H1 (cell line): ENCODE data around the gene MEX3D. TPM values are rescaled to one million over a fixed set of nuclear protein-coding genes. Genes with fewer than 3 reads are reported as not detected.

Source experiments
- CTCF ChIA-PET: fragments of 300-600 bp; sonication (Branson Sonifier 250); formaldehyde crosslinking; loops from one replicate; lab custom pipeline; 2021; ENCODE audit not compliant: partially characterized antibody; lab: Charles Lee
- POLR2A ChIA-PET: fragments of 300-600 bp; sonication (Branson Sonifier 250); formaldehyde crosslinking; loops from one replicate; lab custom pipeline; 2021; ENCODE audit warnings: inconsistent platforms; ENCODE audit not compliant: partially characterized antibody; lab: Charles Lee
- DNase-seq, 2 experiments: peaks; one replicate each; pipeline versions ENCODE4 v3.0.0 to v3.0.0-alpha.2; 2010 to 2022; ENCODE audit warnings: low spot score in 2 of 2, low read depth in 1 of 2, mixed read lengths in 1 of 2
- FAIRE-seq: peaks from 2 replicates; lab custom pipeline; 2011; peaks lifted over from hg19 to GRCh38; lab: Jason Lieb, UNC
- H2AFZ ChIP-seq: 2 replicates; pipeline ENCODE4 v1.8.1; 2012; ENCODE audit warnings: low read length, inconsistent platforms
- H2AK5ac ChIP-seq: 2 replicates; pipeline ENCODE4 v1.6.1; 2013; ENCODE audit warnings: low read depth, low read length
- H2BK120ac ChIP-seq: replicated peaks from 2 replicates; pipeline ENCODE3; 2013; ENCODE audit warnings: low read depth, low read length, inconsistent platforms
- H2BK12ac ChIP-seq: 2 replicates; pipeline ENCODE4 v1.6.1; 2013; ENCODE audit warnings: low read depth, low read length
- H2BK15ac ChIP-seq: 2 replicates; pipeline ENCODE4 v1.6.1; 2013; ENCODE audit warnings: low read length
- H2BK20ac ChIP-seq: 2 replicates; pipeline ENCODE4 v1.6.1; 2013; ENCODE audit warnings: low read length
- H2BK5ac ChIP-seq: 2 replicates; pipeline ENCODE4 v1.6.1; 2013; ENCODE audit warnings: low read depth, low read length
- H3K14ac ChIP-seq: 2 replicates; pipeline ENCODE4 v1.6.1; 2013; ENCODE audit warnings: inconsistent platforms; ENCODE audit not compliant: insufficient read length
- H3K18ac ChIP-seq: 2 replicates; pipeline ENCODE4 v1.6.1; 2013; ENCODE audit warnings: low read length; ENCODE audit errors: extremely low read depth
- H3K23ac ChIP-seq: 2 replicates; pipeline ENCODE4 v1.6.1; 2013; ENCODE audit warnings: inconsistent platforms; ENCODE audit not compliant: insufficient read length
- H3K23me2 ChIP-seq: 2 replicates; pipeline ENCODE4 v1.6.1; 2013; ENCODE audit warnings: low read depth, low read length
- H3K27ac ChIP-seq: 2 replicates; pipeline ENCODE4 v1.6.1; 2011; ENCODE audit warnings: low read depth, low read length, inconsistent platforms
- H3K27me3 ChIP-seq, 4 experiments: replicated peaks in 1 of 4; 1 replicate in 1 of 4; 2 replicates in 3 of 4; pipeline versions ENCODE4 v1.6.1 to v1.8.1; 2011 to 2013; ENCODE audit warnings: low read length in 3 of 4, mild to moderate bottlenecking in 3 of 4, inconsistent platforms in 2 of 4, mixed read lengths in 2 of 4, moderate library complexity in 1 of 4; ENCODE audit not compliant: control insufficient read depth in 3 of 4, insufficient read depth in 3 of 4; ENCODE audit errors: extremely low read depth in 1 of 4
- H3K36me3 ChIP-seq, 4 experiments: 2 replicates each; pipeline versions ENCODE4 v1.6.1 to v1.8.1; 2011 to 2013; ENCODE audit warnings: mild to moderate bottlenecking in 4 of 4, low read length in 3 of 4, moderate library complexity in 2 of 4, control low read depth in 1 of 4, inconsistent platforms in 1 of 4; ENCODE audit not compliant: insufficient read depth in 4 of 4, control insufficient read depth in 2 of 4
- H3K4ac ChIP-seq: replicated peaks from 2 replicates; pipeline ENCODE3; 2013; ENCODE audit warnings: low read length, low read depth, mixed read lengths, inconsistent platforms; ENCODE audit not compliant: insufficient read length
- H3K4me1 ChIP-seq, 4 experiments: replicated peaks in 1 of 4; 1 replicate in 1 of 4; 2 replicates in 3 of 4; pipeline versions ENCODE4 v1.6.1 to v1.8.1; 2011 to 2013; ENCODE audit warnings: low read length in 3 of 4, inconsistent platforms in 2 of 4, mixed read lengths in 1 of 4; ENCODE audit not compliant: insufficient read depth in 4 of 4, control insufficient read depth in 3 of 4
- H3K4me2 ChIP-seq, 2 experiments: 2 replicates each; pipeline versions ENCODE4 v1.6.1 to v1.8.1; 2011 to 2013; ENCODE audit warnings: low read depth in 2 of 2, low read length in 2 of 2, control low read depth in 1 of 2, inconsistent platforms in 1 of 2, mild to moderate bottlenecking in 1 of 2; ENCODE audit not compliant: insufficient read depth in 1 of 2
- H3K4me3 ChIP-seq, 4 experiments: fragments of 200-600, 300-600 bp in 1 of 4; sonication (generic), shearing (Covaris generic), sonication (Bioruptor Twin) in 1 of 4; 2 replicates each; pipeline versions ENCODE4 v1.5.1 to v1.8.1; 2011 to 2016; ENCODE audit warnings: low read length in 4 of 4, low read depth in 3 of 4, control low read depth in 2 of 4, inconsistent platforms in 2 of 4, mild to moderate bottlenecking in 2 of 4, mixed read lengths in 1 of 4, moderate library complexity in 1 of 4; ENCODE audit not compliant: insufficient read depth in 2 of 4; ENCODE audit errors: extremely low read depth in 1 of 4
- H3K56ac ChIP-seq: replicated peaks from 2 replicates; pipeline ENCODE3; 2013; ENCODE audit warnings: low read depth, mild to moderate bottlenecking, mixed read lengths, low read length, inconsistent platforms; ENCODE audit not compliant: insufficient read length
- H3K79me1 ChIP-seq: 2 replicates; pipeline ENCODE4 v1.6.1; 2013; ENCODE audit warnings: low read depth, low read length, control low read depth
- H3K79me2 ChIP-seq, 2 experiments: 2 replicates each; pipeline versions ENCODE4 v1.6.1 to v1.8.1; 2012 to 2013; ENCODE audit warnings: low read length in 2 of 2, mild to moderate bottlenecking in 2 of 2, inconsistent platforms in 1 of 2; ENCODE audit not compliant: insufficient read depth in 2 of 2, control insufficient read depth in 1 of 2
- H3K9ac ChIP-seq, 4 experiments: replicated peaks in 1 of 4; 1 replicate in 1 of 4; 2 replicates in 3 of 4; pipeline versions ENCODE4 v1.6.1 to v1.8.1; 2011 to 2013; ENCODE audit warnings: low read depth in 3 of 4, low read length in 3 of 4, control low read depth in 2 of 4, mild to moderate bottlenecking in 2 of 4, moderate library complexity in 2 of 4, inconsistent platforms in 1 of 4; ENCODE audit errors: extremely low read depth in 1 of 4
- H3K9me3 ChIP-seq, 2 experiments: 2 replicates each; pipeline versions ENCODE4 v1.6.1 to v1.8.1; 2012 to 2013; ENCODE audit warnings: mild to moderate bottlenecking in 2 of 2, moderate library complexity in 2 of 2, control low read depth in 1 of 2, inconsistent platforms in 1 of 2, low read depth in 1 of 2, low read length in 1 of 2, mixed read lengths in 1 of 2; ENCODE audit not compliant: insufficient read depth in 2 of 2
- H4K20me1 ChIP-seq, 2 experiments: replicated peaks in 1 of 2; 2 replicates each; pipeline versions ENCODE3 to v1.8.1; 2011 to 2013; ENCODE audit warnings: inconsistent platforms in 2 of 2, low read length in 2 of 2, mild to moderate bottlenecking in 1 of 2; ENCODE audit not compliant: insufficient read depth in 2 of 2, control insufficient read depth in 1 of 2
- H4K5ac ChIP-seq: 2 replicates; pipeline ENCODE4 v1.6.1; 2013; ENCODE audit warnings: low read length, low read depth, mixed read lengths, inconsistent platforms; ENCODE audit not compliant: insufficient read length
- H4K8ac ChIP-seq: 2 replicates; pipeline ENCODE4 v1.8.0; 2013; ENCODE audit warnings: mild to moderate bottlenecking, moderate library complexity, low read length, inconsistent platforms; ENCODE audit not compliant: insufficient read depth; ENCODE audit errors: extremely low read depth
- H4K91ac ChIP-seq: replicated peaks from 2 replicates; pipeline ENCODE3; 2013; ENCODE audit warnings: low read length, mixed read lengths, inconsistent platforms; ENCODE audit not compliant: insufficient read length
- ASH2L ChIP-seq: fragments of 200-600, 300-600 bp; sonication (generic); IDR thresholded peaks from one replicate; pipeline ENCODE4 v1.7.1; 2017; ENCODE audit warnings: low read length
- ATF2 ChIP-seq: IDR thresholded peaks from 2 replicates; pipeline ENCODE4 v1.6.1; 2012; ENCODE audit warnings: low read length, inconsistent platforms
- CBX5 ChIP-seq: fragments of 300-800, 300-1000 bp; sonication (generic); IDR thresholded peaks from 2 replicates; pipeline ENCODE4 v1.7.1; 2016; ENCODE audit warnings: antibody characterized with exemption, low read length, low read depth
- CEBPB ChIP-seq: IDR thresholded peaks from 2 replicates; pipeline ENCODE4 v1.6.1; 2012; ENCODE audit warnings: low read depth, low read length
- GABPA ChIP-seq: IDR thresholded peaks from 2 replicates; pipeline ENCODE4 v1.6.1; 2011; ENCODE audit warnings: mild to moderate bottlenecking, low read length, moderate library complexity, borderline replicate concordance; ENCODE audit not compliant: insufficient read depth
- SIRT6 ChIP-seq: IDR thresholded peaks from one replicate; pipeline ENCODE4 v1.7.1; 2012; ENCODE audit warnings: low read length, inconsistent platforms
- SUZ12 ChIP-seq: fragments of 200-600 bp; sonication (generic); IDR thresholded peaks from 2 replicates; pipeline ENCODE4 v1.6.1; 2012; ENCODE audit warnings: mild to moderate bottlenecking, inconsistent platforms, low read length, moderate library complexity, mixed read lengths
- ZNF274 ChIP-seq: IDR thresholded peaks from 2 replicates; pipeline ENCODE4 v1.7.0; 2012; ENCODE audit warnings: low read length, borderline replicate concordance; ENCODE audit errors: extremely low read depth
- WGBS, 2 experiments: shearing (Covaris generic) in 1 of 2; methylation state at CpG; one replicate each; pipeline versions ENCODE4 v1.1.6 to v1.1.7; 2013 to 2015; ENCODE audit warnings: low lambda C conversion rate in 2 of 2, mixed read lengths in 2 of 2, inconsistent platforms in 1 of 2, low coverage in 1 of 2, missing lambda C conversion rate in 1 of 2; ENCODE audit not compliant: insufficient replicate concordance in 2 of 2, insufficient coverage in 1 of 2, insufficient read length in 1 of 2; ENCODE audit errors: extremely low coverage in 1 of 2, missing lambda C conversion rate in 1 of 2; 5-methylcytosine and 5-hydroxymethylcytosine counted together
- polyA plus RNA-seq, 7 experiments: library from polyadenylated mRNA; depleted of rRNA in 3 of 7; stranded (reverse) in 5 of 7; unstranded in 2 of 7; fragments of >200 nt in 5 of 7; fragments of 200-250 nt in 2 of 7; gene quantifications; 1 replicate in 5 of 7; 2 replicates in 1 of 7; 4 replicates in 1 of 7; pipeline versions ENCODE4 v1.2.1 to v1.2.3, GENCODE V29; 2011 to 2013; ENCODE audit warnings: missing spikeins in 2 of 7, mixed read lengths in 2 of 7
- total RNA-seq: library from RNA; stranded (reverse); fragmentation: NEBNext Ultra II Directional; extraction: Animal tissue kit (Norgen Biotek cat#: 25700); gene quantifications from 2 replicates; pipeline ENCODE4 v1.2.1, GENCODE V29; 2021
- TF ChIP-seq, protein P1 (sequence below): IDR thresholded peaks from 2 replicates; pipeline ENCODE4 v1.6.1; 2011; ENCODE audit warnings: low read length, improper control_type of control experiment
- TF ChIP-seq, protein P2 (sequence below): IDR thresholded peaks from 2 replicates; pipeline ENCODE4 v1.6.1; 2012; ENCODE audit warnings: inconsistent platforms

Gene MEX3D
- total and polyA plus RNA-seq, 2 of the 8 experiments (the other 6 are each of a cell fraction or from before 2014, with no cell fraction given) = 20.8 to 78.8 TPM

DNA sequence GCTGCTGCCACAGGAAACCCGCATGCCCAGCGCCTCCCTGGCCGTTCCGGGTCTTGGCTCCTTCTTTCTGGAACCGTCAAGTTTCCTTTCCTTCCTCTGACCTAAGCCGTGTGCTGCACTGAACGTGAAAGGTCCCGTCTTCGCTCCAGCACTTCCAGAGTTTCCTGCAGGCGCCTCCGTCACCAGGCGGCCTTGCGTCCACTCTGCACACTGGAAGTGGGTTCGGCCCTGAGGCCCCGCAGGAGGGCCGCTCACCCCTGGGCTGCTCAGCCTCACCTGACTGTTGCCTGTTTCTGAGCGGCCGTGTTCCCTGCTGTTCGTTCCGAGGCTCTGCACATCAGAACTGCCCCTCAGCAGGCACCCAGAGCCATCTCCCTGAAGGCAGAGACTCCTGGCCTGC, 12.3 kb upstream of the MEX3D start:
- H2BK12ac ChIP-seq = no peak overlapping the region
- H2BK5ac ChIP-seq = no peak overlapping the region
- no peak overlapping the region for H3K56ac ChIP-seq
- no peak overlapping the region for H2AFZ ChIP-seq
- ChIA-PET CTCF (interaction anchor here (0.7 kb wide), 1 partner anchor 688 kb away, joined by 3 read pairs; no protein-coding TSS in a partner anchor), POLR2A (interaction anchor here (2.1 to 8.8 kb wide), 2 partner anchors 7 to 8 kb away, joined by 6 to 148 read pairs; no protein-coding TSS in a partner anchor)
- H3K79me1 ChIP-seq = peaks cover 6% of the 10 kb centered on the region; the same call in 1 of the 2 replicates
- H3K9me3 ChIP-seq = no peaks in the 10 kb centered on the region
- H3K14ac ChIP-seq = no peak overlapping the region
- H2BK15ac ChIP-seq = no peak overlapping the region
- H4K8ac ChIP-seq = 0 out of 2 replicates have a peak overlapping the region, but pooled peaks have one; percentile 21
- H3K4me1 ChIP-seq = no peaks in the 10 kb centered on the region
- no peak overlapping the region for H3K4me3 ChIP-seq
- no peaks in the 10 kb centered on the region for H3K27me3 ChIP-seq
- WGBS, 2 experiments = 94% methylated on average over 16 of the region's 20 CpGs; no CpG with 5 or more reads in 1 of the 2 experiments
- no peak overlapping the region for H3K9ac ChIP-seq
- no peak overlapping the region for H4K91ac ChIP-seq
- no peak overlapping the region for H3K4ac ChIP-seq
- peaks cover 0 to 21% of the 10 kb centered on the region in 2 experiments for H4K20me1 ChIP-seq
- H3K23ac ChIP-seq = no peak overlapping the region
- peaks cover 10 to 63% (median 45%) of the 10 kb centered on the region in 4 experiments; a peak in 7 of 8 replicates for H3K36me3 ChIP-seq
- no peak overlapping the region for H3K4me2 ChIP-seq
- no peak overlapping the region for H4K5ac ChIP-seq
- FAIRE-seq = no peak
- no peak overlapping the region for H2AK5ac ChIP-seq
- H3K18ac ChIP-seq = no peak overlapping the region
- no peak overlapping the region for H3K27ac ChIP-seq
- DNase-seq = no peak
- H2BK20ac ChIP-seq = no peak overlapping the region
- H3K23me2 ChIP-seq = no peaks in the 10 kb centered on the region
- H2BK120ac ChIP-seq = no peak overlapping the region
- 0 out of 4 replicates have a peak, but pooled peaks cover 0 to under 1% of the 10 kb centered on the region in 2 experiments for H3K79me2 ChIP-seq
- TF ChIP-seq, protein P1, sequence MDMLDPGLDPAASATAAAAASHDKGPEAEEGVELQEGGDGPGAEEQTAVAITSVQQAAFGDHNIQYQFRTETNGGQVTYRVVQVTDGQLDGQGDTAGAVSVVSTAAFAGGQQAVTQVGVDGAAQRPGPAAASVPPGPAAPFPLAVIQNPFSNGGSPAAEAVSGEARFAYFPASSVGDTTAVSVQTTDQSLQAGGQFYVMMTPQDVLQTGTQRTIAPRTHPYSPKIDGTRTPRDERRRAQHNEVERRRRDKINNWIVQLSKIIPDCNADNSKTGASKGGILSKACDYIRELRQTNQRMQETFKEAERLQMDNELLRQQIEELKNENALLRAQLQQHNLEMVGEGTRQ = no peak
- no peak for TF ChIP-seq GABPA
- no peak for TF ChIP-seq SIRT6
- TF ChIP-seq SUZ12 = no peak
- TF ChIP-seq ASH2L = no peak
- no peak for TF ChIP-seq CEBPB
- TF ChIP-seq, protein P2, sequence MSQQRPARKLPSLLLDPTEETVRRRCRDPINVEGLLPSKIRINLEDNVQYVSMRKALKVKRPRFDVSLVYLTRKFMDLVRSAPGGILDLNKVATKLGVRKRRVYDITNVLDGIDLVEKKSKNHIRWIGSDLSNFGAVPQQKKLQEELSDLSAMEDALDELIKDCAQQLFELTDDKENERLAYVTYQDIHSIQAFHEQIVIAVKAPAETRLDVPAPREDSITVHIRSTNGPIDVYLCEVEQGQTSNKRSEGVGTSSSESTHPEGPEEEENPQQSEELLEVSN = no peak
- no peak for TF ChIP-seq CBX5
- TF ChIP-seq ATF2 = no peak
- no peak for TF ChIP-seq ZNF274
